ENCODE measurements around the gene ZMAT2. TPM values are rescaled to one million over a fixed set of nuclear protein-coding genes. Genes with fewer than 3 reads are reported as not detected.

ZMAT2 gene
- total and polyA plus RNA-seq, 10 of the 15 experiments (the other 5 are each of a cell fraction or from before 2014, with no cell fraction given), result 28.1 to 102 (median 42.9) TPM

DNA sequence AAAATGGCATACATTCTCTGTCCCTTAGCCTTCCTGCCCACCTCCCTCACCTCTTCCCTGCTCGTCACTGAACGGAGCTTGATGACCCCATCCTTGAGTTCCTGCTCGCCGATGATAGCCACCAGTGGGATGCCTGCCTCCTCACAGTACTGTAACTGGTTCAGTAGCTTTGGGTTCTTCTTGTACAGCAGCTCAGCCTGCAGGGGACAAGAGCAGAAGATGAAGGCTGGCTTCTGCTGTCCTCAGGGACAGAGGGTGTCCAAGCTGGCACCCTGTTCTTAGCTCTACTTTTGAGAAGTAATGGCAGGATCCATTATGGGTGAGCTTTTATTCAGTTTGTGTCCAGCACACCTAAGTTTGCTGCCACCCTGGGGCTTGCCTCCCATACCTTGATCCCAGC is 25.6 kb upstream of the ZMAT2 start:
- no peak for FAIRE-seq
- TF ChIP-seq POLR2A (IDR thresholded peaks at IDR 0.05; ENCODE audit: low read depth, low read length), result peak; percentile 28; the same call in 1 of the 2 replicates
- TF ChIP-seq SREBF1 (IDR thresholded peaks at IDR 0.05; ENCODE audit: low read length), result no peak

GRCh38 chr5:140677947-140678346 is 22.3 kb upstream of the ZMAT2 start:
- no peak overlapping the region for H3K4me3 ChIP-seq
- no peaks in the 10 kb centered on the region; the same call in 1 of the 2 replicates for H4K20me1 ChIP-seq (ENCODE audit: control insufficient read depth, insufficient read depth)
- no peaks in the 10 kb centered on the region for H3K9me3 ChIP-seq (replicated peaks; ENCODE audit: control insufficient read depth, insufficient read depth, low read length)
- no peaks in the 10 kb centered on the region for H3K27me3 ChIP-seq (replicated peaks in 1 of 2; ENCODE audit: control insufficient read depth in 2 of 2, insufficient read depth in 2 of 2, low read length in 1 of 2)
- ATAC-seq (peak; percentile 78), DNase-seq (ENCODE audit: low read depth, low spot score) (no peak), FAIRE-seq (peak; percentile 49)
- SMC1A ChIA-PET (ENCODE audit: uncharacterized antibody, unreplicated experiment), result interaction anchor here (2.0 kb wide), 1 partner anchor 13 kb away, joined by 9 read pairs; the partner anchor contains the start of genes HARS1 and HARS2
- CTCF ChIA-PET, result interaction anchor here (1.2 kb wide), 1 partner anchor 13 kb away, joined by 3 read pairs; the partner anchor contains the start of genes HARS1 and HARS2
- RAD21 ChIA-PET (ENCODE audit: unreplicated experiment), result no interaction called here
- no TSS peak for BruUV-seq (replicated peaks)
- no peak overlapping the region for H2AFZ ChIP-seq (ENCODE audit: control insufficient read depth, low read depth, low read length)
- no peaks in the 10 kb centered on the region for H3K4me1 ChIP-seq (ENCODE audit: control insufficient read depth, insufficient read depth, low read length)
- POLR2A ChIA-PET, result interaction anchor here (1.2 kb wide), 1 partner anchor 14 kb away, joined by 3 read pairs; no protein-coding TSS in a partner anchor
- no peak overlapping the region for H3K4me2 ChIP-seq (ENCODE audit: control insufficient read depth, insufficient read depth)
- 69% methylated on average over 3 of the region's 3 CpGs for WGBS (ENCODE audit: insufficient coverage, insufficient replicate concordance, low lambda C conversion rate, missing lambda C conversion rate)
- peaks cover 29 to 33% of the 10 kb centered on the region in 2 experiments for H3K36me3 ChIP-seq (ENCODE audit: control insufficient read depth in 2 of 2, insufficient read depth in 2 of 2, low read length in 1 of 2)
- H3K79me2 ChIP-seq (ENCODE audit: control insufficient read depth, insufficient read depth, low read length), result no peaks in the 10 kb centered on the region
- H3K9ac ChIP-seq (ENCODE audit: control insufficient read depth, insufficient read depth, low read length), result no peak overlapping the region
- in situ Hi-C loops (cut with MboI) (no loop called here), intact Hi-C loops (cut with micrococcal nuclease; ENCODE audit: unreplicated experiment) (no loop called here)
- no peak overlapping the region; the same call in 1 of the 2 replicates for H3K27ac ChIP-seq (ENCODE audit: control insufficient read depth, insufficient read depth)
- TF ChIP-seq BCL11A (IDR thresholded peaks at IDR 0.05; ENCODE audit: low read depth, low read length), result no peak
- no peak for TF ChIP-seq RAD51 (IDR thresholded peaks at IDR 0.05)
- TF ChIP-seq CHD1 (IDR thresholded peaks at IDR 0.05; ENCODE audit: low read depth, low read length), result no peak
- TF ChIP-seq BCLAF1 (IDR thresholded peaks at IDR 0.05), result no peak
- TF ChIP-seq JUND (IDR thresholded peaks at IDR 0.05; ENCODE audit: low read depth, low read length), result no peak
- TF ChIP-seq MYC (IDR thresholded peaks at IDR 0.05; ENCODE audit: insufficient read depth, insufficient read length, insufficient replicate concordance, low read length, severe bottlenecking), result no peak
- TF ChIP-seq, protein P1, sequence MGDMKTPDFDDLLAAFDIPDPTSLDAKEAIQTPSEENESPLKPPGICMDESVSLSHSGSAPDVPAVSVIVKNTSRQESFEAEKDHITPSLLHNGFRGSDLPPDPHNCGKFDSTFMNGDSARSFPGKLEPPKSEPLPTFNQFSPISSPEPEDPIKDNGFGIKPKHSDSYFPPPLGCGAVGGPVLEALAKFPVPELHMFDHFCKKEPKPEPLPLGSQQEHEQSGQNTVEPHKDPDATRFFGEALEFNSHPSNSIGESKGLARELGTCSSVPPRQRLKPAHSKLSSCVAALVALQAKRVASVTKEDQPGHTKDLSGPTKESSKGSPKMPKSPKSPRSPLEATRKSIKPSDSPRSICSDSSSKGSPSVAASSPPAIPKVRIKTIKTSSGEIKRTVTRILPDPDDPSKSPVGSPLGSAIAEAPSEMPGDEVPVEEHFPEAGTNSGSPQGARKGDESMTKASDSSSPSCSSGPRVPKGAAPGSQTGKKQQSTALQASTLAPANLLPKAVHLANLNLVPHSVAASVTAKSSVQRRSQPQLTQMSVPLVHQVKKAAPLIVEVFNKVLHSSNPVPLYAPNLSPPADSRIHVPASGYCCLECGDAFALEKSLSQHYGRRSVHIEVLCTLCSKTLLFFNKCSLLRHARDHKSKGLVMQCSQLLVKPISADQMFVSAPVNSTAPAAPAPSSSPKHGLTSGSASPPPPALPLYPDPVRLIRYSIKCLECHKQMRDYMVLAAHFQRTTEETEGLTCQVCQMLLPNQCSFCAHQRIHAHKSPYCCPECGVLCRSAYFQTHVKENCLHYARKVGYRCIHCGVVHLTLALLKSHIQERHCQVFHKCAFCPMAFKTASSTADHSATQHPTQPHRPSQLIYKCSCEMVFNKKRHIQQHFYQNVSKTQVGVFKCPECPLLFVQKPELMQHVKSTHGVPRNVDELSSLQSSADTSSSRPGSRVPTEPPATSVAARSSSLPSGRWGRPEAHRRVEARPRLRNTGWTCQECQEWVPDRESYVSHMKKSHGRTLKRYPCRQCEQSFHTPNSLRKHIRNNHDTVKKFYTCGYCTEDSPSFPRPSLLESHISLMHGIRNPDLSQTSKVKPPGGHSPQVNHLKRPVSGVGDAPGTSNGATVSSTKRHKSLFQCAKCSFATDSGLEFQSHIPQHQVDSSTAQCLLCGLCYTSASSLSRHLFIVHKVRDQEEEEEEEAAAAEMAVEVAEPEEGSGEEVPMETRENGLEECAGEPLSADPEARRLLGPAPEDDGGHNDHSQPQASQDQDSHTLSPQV (IDR thresholded peaks at IDR 0.05), result no peak
- TF ChIP-seq SPI1 (IDR thresholded peaks at IDR 0.05; ENCODE audit: borderline replicate concordance, insufficient read depth, low read depth, low read length), result no peak

More for the DNA sequence above, 25.6 kb upstream of the ZMAT2 start:
- 100% methylated on average over 4 of the region's 4 CpGs for WGBS (ENCODE audit: insufficient coverage, insufficient replicate concordance, low lambda C conversion rate, missing lambda C conversion rate)
- Histone ChIP-seq H3K27ac (ENCODE audit: control insufficient read depth, insufficient read depth) (no peak overlapping the region), H3K4me1 (ENCODE audit: control insufficient read depth, insufficient read depth, low read length) (no peaks in the 10 kb centered on the region), H3K36me3 (ENCODE audit: control insufficient read depth in 2 of 2, insufficient read depth in 2 of 2, low read length in 1 of 2) (peaks cover 26 to 31% of the 10 kb centered on the region in 2 experiments), H4K20me1 (ENCODE audit: control insufficient read depth, insufficient read depth) (no peaks in the 10 kb centered on the region; the same call in 1 of the 2 replicates), H3K9me3 (replicated peaks; ENCODE audit: control insufficient read depth, insufficient read depth, low read length) (no peaks in the 10 kb centered on the region), H3K4me3 (no peak overlapping the region), H3K27me3 (replicated peaks in 1 of 2; ENCODE audit: control insufficient read depth in 2 of 2, insufficient read depth in 2 of 2, low read length in 1 of 2) (no peaks in the 10 kb centered on the region), H3K79me2 (ENCODE audit: control insufficient read depth, insufficient read depth, low read length) (no peaks in the 10 kb centered on the region), H3K4me2 (ENCODE audit: control insufficient read depth, insufficient read depth) (no peak overlapping the region), H2AFZ (ENCODE audit: control insufficient read depth, low read depth, low read length) (no peak overlapping the region), H3K9ac (ENCODE audit: control insufficient read depth, insufficient read depth, low read length) (no peak overlapping the region)
- SMC1A ChIA-PET (ENCODE audit: uncharacterized antibody, unreplicated experiment), result interaction anchor here (1.0 kb wide), 1 partner anchor 9 kb away, joined by 3 read pairs; no protein-coding TSS in a partner anchor
- in situ Hi-C loops (cut with MboI) (no loop called here), intact Hi-C loops (cut with micrococcal nuclease; ENCODE audit: unreplicated experiment) (no loop called here)
- POLR2A ChIA-PET, result interaction anchor here (0.7 to 1.1 kb wide), 2 partner anchors 9 to 273 kb away, joined by 3 to 4 read pairs; partner anchors contain the start of gene ANKHD1
- DNase-seq (ENCODE audit: low read depth, low spot score) (no peak), ATAC-seq (no peak)
- CTCF ChIA-PET, result interaction anchor here (0.6 to 1.5 kb wide), 6 partner anchors 10 to 302 kb away, joined by 3 to 5 read pairs (median 3); partner anchors contain the start of genes HARS1, HARS2, IK and NDUFA2
- RAD21 ChIA-PET (ENCODE audit: unreplicated experiment), result interaction anchor here (0.8 to 0.9 kb wide), 2 partner anchors 36 to 46 kb away, joined by 3 to 6 read pairs; no protein-coding TSS in a partner anchor
- BruUV-seq (replicated peaks), result no TSS peak
